Hindlimb muscle (tissue), 1 donor: ENCODE results near the gene EFHD1. TPM values are rescaled to one million over a fixed set of nuclear protein-coding genes. Genes with fewer than 3 reads are reported as not detected.
A peak's percentile ranks its signal among the peaks of the same experiment; 100 is the strongest.
"Not testable (repeated sequence)": the region's sequence is repeated elsewhere in the genome, so short reads cannot be mapped to it uniquely, and the experiment has no call there.

Source experiments
- DNase-seq: peaks from one replicate; pipeline ENCODE4 v3.0.0-alpha.2; 2013
- polyA plus RNA-seq: library from polyadenylated mRNA; unstranded; fragments of 120-200 nt; gene quantifications from one replicate; pipeline ENCODE4 v1.2.1, GENCODE V29; 2013; ENCODE audit not compliant: insufficient read length

Gene EFHD1
- polyA plus RNA-seq, 1 donor = 26.3 TPM

DNA sequence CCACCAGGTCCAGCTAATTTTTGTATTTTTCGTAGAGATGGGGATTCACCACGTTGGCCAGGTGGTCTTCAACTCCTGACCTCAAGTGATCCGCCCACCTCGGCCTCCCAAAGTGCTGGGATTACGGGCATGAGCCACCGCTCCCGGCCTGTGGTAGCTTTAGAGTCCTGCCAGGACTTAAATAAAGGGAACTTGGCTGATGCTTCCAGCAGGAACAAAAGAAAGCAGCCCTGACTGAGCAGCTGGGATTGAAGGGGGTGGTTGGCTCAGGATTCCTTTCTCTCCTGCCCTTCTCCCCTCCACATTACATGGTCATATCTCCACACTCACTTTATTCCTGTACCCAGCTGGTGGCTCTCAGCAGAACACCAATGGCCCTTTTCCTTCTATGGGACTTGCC lies 20.0 kb downstream of the EFHD1 start:
- DNase-seq = no peak

- DNase-seq = no peak
These were observed 22.0 kb downstream of the EFHD1 start for GRCh38 chr2:232655392-232655791.

DNA sequence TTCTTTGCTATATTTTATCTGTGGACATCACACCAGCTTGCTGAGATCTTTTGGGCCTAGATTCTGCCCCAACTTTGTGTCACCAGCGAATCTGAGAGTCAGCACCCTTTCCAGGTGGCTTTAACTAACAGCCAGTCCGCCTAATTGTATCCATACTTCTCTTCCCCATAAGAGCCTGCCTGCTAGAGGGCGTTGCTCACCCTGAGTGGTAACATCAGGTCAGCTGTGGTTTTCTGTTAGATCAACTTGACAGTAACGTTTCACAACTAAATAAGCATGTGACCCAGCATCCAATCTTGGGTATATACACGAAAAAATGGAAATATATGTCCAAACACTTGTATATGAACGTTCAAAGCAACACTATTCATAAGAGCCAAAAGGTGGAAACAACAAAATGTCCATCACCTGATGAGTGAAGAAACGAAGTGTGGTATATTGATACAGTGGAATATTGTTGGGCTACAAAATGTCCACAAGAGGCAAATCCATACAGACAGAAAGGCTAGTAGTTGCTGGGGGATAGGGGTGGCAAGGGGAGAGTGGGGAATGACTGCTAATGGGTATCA lies 24.9 kb downstream of the EFHD1 start:
- no peak for DNase-seq

DNA sequence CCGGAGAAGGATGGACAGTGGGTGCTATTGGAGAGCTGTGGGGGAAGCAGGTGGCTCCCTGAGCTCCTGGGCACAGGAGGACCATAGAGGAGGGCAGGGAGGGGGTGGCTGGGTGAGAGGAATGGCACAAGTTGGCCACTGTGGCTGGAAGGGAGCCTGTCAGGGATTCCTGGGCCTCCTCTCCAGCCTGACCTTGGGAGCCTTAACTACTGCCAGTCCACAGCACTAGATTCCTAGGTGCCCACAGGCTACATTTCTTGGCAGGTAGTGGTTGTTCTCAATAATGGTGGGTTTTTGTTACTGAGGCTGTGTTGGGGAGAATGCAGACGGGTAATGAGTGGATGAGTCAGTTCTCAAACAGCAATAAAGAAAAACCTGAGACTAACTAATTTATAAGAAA lies 26.0 kb downstream of the EFHD1 start:
- DNase-seq = no peak

DNA sequence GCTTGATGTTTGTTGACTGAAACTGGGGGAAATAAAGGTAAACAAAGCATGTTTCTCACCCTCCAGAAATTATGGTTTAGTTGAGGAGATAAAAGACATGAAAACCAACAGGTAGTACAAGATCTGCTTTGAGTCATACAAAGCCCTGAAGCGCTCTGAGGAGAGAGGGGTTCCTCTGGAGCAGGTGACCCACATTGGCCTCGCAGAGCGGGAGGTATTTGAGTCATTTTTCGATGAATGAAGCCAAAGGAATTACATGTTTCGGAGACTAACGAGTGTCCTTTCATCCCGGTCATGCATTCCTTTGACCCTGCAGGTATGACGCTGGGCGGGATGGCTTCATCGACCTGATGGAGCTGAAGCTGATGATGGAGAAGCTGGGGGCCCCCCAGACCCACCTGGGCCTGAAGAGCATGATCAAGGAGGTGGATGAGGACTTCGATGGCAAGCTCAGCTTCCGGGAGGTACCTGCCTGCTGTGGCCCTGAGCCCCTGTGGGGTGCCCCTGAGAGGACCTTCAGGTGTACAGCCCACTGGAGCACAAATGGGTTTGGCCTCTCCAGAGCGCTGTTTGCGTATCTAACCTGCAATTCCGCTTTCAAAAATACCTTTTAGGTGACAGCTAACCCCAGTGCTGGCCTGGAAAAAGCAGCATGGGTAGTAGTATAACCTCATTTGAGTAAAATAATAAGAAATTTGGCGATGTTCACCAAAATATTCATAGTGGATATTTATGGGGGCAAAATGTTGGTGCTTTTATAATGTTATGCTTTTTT lies 29.3 kb downstream of the EFHD1 start:
- no peak for DNase-seq

DNA sequence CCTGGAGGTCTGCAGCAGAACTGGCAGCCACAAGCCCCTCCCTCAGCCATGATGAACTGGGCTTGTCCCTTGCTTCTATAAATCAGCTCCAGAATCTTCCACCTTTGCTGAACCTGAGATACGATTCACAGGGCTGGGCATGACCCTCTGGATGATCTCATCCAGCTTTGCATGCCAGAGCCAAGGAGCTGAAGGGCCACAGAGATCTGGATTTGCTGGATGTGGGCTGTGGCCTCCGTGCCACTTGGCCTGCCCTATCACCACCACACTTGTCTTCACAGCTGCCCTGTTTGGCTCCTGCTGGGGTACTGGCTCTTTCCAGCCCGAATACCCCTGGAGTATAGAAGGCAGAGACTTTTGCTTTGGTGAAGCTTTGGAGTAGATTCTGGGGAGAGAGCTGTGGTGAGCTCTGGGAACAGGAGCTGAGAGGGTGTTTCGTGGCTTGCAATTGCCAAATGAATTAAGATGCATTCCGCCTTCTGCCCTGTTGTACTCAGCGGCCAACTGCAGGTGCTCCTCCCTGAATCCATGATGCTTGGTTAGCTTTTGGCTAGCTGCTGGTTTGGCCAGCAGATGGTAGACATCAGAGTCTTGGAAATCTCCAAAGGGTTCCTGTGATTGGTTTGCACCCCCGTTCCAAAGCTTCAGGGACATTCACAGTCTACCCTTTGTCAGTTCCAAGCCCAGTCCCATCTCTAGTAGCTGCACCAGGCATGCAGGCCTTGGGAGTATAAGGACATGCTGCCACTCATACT lies 32.8 kb downstream of the EFHD1 start:
- DNase-seq = no peak

DNA sequence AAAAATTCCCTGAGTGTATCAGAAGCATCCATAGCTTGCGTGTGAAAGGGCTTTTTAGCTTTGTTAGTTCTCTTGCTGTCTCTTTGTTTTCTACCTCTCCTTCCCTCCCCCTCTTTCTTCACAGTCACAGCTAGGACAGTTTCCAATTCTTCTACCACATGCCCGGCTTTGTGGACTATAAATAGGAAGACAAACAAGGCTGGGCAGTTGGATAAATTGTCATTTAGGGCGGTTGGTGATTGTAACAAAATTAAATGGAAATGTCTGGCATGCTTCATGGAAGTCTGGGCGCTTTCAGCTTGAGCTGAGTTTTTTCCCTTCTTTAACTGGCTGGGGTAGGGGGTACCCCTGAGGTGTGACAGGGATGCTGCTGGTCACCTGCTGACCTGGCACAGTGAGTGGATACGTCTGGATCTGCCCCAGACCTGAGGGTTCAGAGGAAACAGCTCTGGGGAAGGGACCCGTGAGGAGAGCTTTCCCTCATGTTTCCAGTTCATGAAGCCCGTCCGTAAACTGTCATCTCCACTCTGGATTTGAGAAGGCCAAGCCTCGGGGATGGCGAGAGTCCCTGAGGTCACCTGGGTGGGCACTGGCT lies 34.7 kb downstream of the EFHD1 start:
- DNase-seq = no peak

DNA sequence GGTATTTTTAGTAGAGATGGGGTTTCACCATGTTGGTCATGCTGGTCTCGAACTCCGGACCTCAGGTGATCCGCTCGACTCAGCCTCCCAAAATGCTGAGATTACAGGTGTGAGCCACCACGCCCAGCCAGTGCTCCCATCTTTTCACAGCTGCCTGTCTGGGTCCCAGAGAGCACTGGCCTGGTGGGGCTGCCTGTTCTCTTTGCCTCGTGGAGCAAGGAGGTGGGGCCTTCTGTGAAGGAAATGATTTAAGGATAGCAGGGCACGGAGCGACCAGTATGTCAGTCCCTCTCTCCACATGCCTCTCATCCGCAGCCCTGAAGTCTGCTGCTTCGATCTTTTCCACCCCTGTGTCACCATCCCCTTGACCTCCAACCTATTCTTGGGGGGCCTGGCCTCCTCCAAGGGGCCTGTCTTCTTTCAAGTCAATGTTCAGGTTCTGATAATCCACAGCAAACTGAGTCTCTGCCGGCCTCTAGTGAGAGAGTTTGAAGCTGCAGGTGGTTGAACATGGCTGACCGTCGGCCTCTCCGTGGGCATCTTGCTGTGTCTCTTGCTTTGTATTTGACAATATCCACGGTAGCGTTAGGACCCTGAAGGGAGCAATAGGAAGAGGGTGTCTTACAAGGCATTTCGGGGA lies 35.5 kb downstream of the EFHD1 start:
- peak; percentile 23 for DNase-seq

DNA sequence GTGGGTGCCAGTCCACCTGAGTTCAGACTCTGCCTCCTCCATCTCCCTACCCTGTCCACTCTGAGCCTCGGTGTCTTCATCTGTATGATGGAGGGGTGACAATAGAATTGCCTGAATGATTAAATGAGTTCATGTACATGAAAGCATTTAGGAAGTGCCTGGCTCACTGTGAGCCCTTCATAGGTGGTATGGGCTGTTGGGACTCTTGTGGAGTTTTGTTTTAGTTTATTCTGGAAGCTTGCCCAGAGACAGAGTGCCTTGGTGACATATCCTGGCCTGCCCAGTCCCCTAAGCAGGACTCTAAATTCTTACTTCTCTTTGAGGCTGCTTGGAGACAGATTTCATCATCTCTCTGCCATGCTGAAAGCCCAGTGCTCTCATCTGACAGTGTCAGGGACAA lies 39.2 kb downstream of the EFHD1 start:
- DNase-seq = no peak

DNA sequence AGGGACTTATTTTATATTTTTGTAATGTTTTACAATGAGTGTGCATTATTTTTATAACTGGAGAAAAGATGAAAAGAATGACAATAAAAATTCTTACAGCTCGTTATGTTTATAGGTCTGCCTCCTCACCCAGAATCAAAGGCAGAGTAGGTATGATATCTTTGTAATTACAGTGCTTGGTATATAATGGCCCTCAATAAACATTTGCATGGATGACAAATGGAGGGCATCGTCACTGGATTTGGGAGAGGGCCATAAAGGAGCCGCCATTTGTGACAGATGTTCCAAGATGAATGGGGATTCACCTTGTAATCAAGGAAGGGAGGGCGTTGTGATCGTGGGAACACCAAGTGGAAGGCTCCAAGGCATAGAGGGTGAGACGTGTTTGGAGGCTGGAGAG lies 41.1 kb downstream of the EFHD1 start:
- DNase-seq = no peak

DNA sequence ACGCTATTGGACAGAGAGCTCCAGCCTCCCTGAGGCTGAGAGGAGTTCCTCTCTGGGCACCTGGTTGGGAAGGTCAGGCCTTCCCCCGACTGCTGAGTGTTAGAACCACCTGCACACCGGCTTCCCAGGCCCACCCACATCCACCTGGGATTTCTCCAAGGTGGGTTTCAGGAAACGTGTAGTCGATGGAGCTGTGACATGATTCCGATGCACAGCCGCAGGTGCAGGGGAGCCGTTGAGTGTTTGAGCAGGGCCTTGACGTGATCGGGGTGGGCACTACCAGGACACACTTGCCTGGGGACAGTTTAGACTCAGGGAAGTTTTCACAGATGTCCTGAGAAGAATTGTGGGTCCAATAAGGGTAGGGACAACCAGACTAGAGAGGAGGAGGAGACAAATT lies 42.0 kb downstream of the EFHD1 start:
- no peak for DNase-seq

- no peak for DNase-seq
These were observed 46.6 kb downstream of the EFHD1 start for GRCh38 chr2:232680006-232680405.

DNA sequence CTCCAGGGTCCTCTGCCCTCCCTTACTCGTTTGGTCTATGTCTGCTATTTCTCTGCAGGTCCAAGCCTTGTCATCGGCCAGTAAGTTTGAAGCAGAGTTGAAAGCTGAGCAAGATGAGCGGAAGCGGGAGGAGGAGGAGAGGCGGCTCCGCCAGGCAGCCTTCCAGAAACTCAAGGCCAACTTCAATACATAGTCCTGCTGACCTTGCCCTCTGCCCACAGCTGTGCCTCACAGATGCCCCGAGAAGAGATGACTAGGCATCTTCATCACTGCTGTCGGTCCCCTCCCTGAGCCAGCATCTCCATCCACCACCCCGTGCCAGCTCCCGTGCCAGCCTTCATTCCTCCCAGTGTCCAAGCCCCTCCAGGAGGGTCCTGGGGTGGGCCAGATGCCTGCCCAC lies 48.1 kb downstream of the EFHD1 start:
- no peak for DNase-seq

- DNase-seq = no peak
These were observed 50.0 kb downstream of the EFHD1 start for GRCh38 chr2:232683368-232683767.

GRCh38 chr2:232685391-232685790 lies 52.0 kb downstream of the EFHD1 start:
- not testable (repeated sequence) for DNase-seq

DNA sequence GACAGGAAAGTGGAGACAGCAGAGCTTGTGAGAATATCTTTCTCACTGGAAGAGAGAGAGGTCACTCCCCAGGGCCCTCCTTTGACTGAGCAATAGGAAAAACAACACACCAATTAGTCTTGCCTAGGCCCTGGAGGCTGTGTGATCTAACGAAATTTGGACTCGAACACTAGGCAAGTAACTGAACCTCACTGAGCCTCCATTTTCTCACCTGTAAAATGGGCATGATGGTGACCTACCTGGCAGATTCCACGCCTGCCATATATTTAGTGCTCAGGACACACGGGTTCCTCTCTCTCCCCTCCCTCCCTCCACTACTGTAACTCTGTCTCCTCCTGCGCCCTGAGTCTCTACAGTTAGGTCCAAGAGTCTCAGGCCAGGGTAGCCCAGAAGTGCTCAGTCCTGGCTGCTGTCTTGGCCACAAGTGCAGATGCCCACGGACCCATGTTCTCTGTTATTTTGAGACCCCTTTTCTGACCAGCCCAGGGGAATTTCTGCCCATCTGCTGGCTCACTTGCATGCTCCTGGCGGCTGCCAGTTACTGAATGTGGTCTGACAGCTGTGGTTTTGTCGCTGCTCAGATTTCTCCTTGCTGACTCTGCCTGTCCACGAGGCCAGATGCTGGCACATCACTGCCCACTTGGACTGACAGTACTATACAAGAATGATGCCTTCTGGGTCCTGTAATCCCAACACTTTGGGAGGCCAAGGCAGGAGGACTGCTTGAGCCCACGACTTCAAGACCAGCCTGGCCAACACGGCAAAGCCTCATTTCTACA lies 54.2 kb downstream of the EFHD1 start:
- DNase-seq = no peak

GRCh38 chr2:232688201-232688600 lies 54.8 kb downstream of the EFHD1 start:
- DNase-seq = no peak

DNA sequence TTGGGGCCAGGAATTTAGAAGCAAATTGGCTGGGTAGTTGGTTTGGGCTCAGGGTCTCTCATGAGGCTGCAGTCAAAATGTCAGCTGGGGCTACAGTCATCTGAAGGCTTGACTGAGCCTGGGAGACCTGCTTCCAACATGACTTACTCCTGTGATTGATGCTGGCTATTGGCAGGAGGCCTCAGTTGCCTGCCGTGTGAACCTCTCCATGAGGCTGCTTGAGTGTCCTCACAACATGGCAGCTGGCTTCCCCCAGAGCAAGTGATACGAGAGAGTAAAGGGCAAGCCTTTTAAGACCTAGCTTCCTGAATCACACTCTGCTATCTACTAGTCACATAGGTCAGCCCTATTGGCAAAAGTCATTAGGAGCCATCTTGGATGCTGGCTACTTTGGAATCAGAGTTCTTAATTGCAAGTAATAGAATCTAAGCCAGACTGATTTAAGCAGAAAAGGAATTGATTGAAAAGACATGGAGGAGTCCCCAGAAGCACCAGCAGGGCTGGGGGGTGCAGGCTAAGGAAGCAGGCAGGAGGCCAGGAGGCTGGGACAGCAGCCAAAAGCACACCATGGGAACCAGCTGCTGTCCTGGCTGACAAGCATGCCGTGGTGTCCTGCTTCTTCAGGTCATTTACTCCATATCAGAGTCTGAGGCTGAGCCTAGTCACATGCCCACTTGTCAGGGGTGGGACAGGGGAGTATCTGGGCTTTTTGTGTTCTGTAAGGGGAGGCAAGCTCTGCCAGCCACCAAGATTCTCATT lies 55.9 kb downstream of the EFHD1 start:
- peak; percentile 23 for DNase-seq

GRCh38 chr2:232691117-232691516 lies 57.7 kb downstream of the EFHD1 start:
- DNase-seq = not testable (repeated sequence)

- DNase-seq = no peak
These were observed 59.9 kb downstream of the EFHD1 start for GRCh38 chr2:232693344-232693743.

- DNase-seq = no peak
These were observed 63.2 kb downstream of the EFHD1 start for GRCh38 chr2:232696609-232697058.
